GM21529 (cell line): ENCODE measurements around the gene KCNK5.

Source experiments
- ATAC-seq: cut with Tn5 transposase; IDR thresholded peaks from one replicate; pipeline ENCODE4 v1.9.1; 2021; ENCODE audit not compliant: unreplicated experiment

KCNK5 gene

GRCh38 chr6:39228992-39229767 is at the start of gene KCNK5:
TSS of gene KCNK5 (minus strand) at chr6:39229475. CDS start at chr6:39229111, 364 bp downstream.
- peak; percentile 78 for ATAC-seq

- no peak for ATAC-seq
Measured at GRCh38 chr6:39276379-39276995, 47.2 kb upstream of the KCNK5 start.

- no peak for ATAC-seq
Measured at GRCh38 chr6:39274903-39275302, 45.6 kb upstream of the KCNK5 start.

GRCh38 chr6:39274471-39274870 is 45.2 kb upstream of the KCNK5 start:
- ATAC-seq: no peak

GRCh38 chr6:39273406-39273821 is 44.1 kb upstream of the KCNK5 start:
- ATAC-seq: no peak

GRCh38 chr6:39269961-39270360 is 40.7 kb upstream of the KCNK5 start:
- ATAC-seq: no peak

GRCh38 chr6:39268721-39269120 is 39.4 kb upstream of the KCNK5 start:
- ATAC-seq: no peak

- no peak for ATAC-seq
Measured at GRCh38 chr6:39268171-39268570, 38.9 kb upstream of the KCNK5 start.

- ATAC-seq: no peak
Measured at GRCh38 chr6:39266782-39267355, 37.6 kb upstream of the KCNK5 start.

- ATAC-seq: no peak
Measured at GRCh38 chr6:39266375-39266774, 37.1 kb upstream of the KCNK5 start.

- ATAC-seq: no peak
Measured at GRCh38 chr6:39263303-39264037, 34.2 kb upstream of the KCNK5 start.

- no peak for ATAC-seq
Measured at GRCh38 chr6:39261751-39262150, 32.5 kb upstream of the KCNK5 start.

- no peak for ATAC-seq
Measured at GRCh38 chr6:39260953-39261352, 31.7 kb upstream of the KCNK5 start.

GRCh38 chr6:39260456-39260855 is 31.2 kb upstream of the KCNK5 start:
- ATAC-seq: no peak

GRCh38 chr6:39256294-39256940 is 27.1 kb upstream of the KCNK5 start:
- ATAC-seq: no peak

- no peak for ATAC-seq
Measured at GRCh38 chr6:39254999-39255535, 25.8 kb upstream of the KCNK5 start.

- ATAC-seq: no peak
Measured at GRCh38 chr6:39251406-39251805, 22.1 kb upstream of the KCNK5 start.

- no peak for ATAC-seq
Measured at GRCh38 chr6:39250507-39250906, 21.2 kb upstream of the KCNK5 start.

GRCh38 chr6:39249278-39249677 is 20.0 kb upstream of the KCNK5 start:
- no peak for ATAC-seq

GRCh38 chr6:39247667-39248194 is 18.5 kb upstream of the KCNK5 start:
- no peak for ATAC-seq

- ATAC-seq: no peak
Measured at GRCh38 chr6:39243809-39244208, 14.5 kb upstream of the KCNK5 start.
